Keratinocyte (primary cell): ENCODE data around the gene SAE1. TPM values are rescaled to one million over a fixed set of nuclear protein-coding genes. Genes with fewer than 3 reads are reported as not detected.

Experiments
- DNase-seq: peaks from one replicate; pipeline ENCODE4 v3.0.0-alpha.2; 2011; ENCODE audit warnings: low read depth, missing footprints, low spot score
- FAIRE-seq: peaks from 2 replicates; lab custom pipeline; 2011; peaks lifted over from hg19 to GRCh38; lab: Jason Lieb, UNC
- H2AFZ ChIP-seq: 2 replicates; pipeline ENCODE4 v1.6.0; 2012; ENCODE audit warnings: low read length, control low read depth, inconsistent platforms; ENCODE audit not compliant: control insufficient read depth
- H3K27ac ChIP-seq: 2 replicates; pipeline ENCODE4 v1.5.1; 2011; ENCODE audit warnings: low read length; ENCODE audit not compliant: control insufficient read depth, insufficient read depth
- H3K27me3 ChIP-seq: 3 replicates; pipeline ENCODE4 v1.6.0; 2011; ENCODE audit warnings: low read length; ENCODE audit not compliant: control insufficient read depth, insufficient read depth; ENCODE audit errors: extremely low read depth
- H3K36me3 ChIP-seq, 2 experiments: 2 replicates in 1 of 2; 3 replicates in 1 of 2; pipeline ENCODE4 v1.5.1; 2011; ENCODE audit warnings: low read length in 2 of 2, mild to moderate bottlenecking in 1 of 2; ENCODE audit not compliant: control insufficient read depth in 2 of 2, insufficient read depth in 2 of 2; ENCODE audit errors: extremely low read depth in 1 of 2
- H3K4me1 ChIP-seq: 3 replicates; pipeline ENCODE4 v1.5.1; 2011; ENCODE audit warnings: low read length; ENCODE audit not compliant: control insufficient read depth, insufficient read depth; ENCODE audit errors: extremely low read depth
- H3K4me2 ChIP-seq: 3 replicates; pipeline ENCODE4 v1.6.0; 2011; ENCODE audit warnings: low read depth, low read length; ENCODE audit not compliant: control insufficient read depth, insufficient read depth; ENCODE audit errors: extremely low read depth
- H3K4me3 ChIP-seq, 3 experiments: fragments of 200-600 bp in 1 of 3; sonication (generic) in 1 of 3; 2 replicates in 2 of 3; 3 replicates in 1 of 3; pipeline ENCODE4 v1.5.1; 2011 to 2016; ENCODE audit warnings: low read length in 3 of 3, mild to moderate bottlenecking in 3 of 3, control low read depth in 2 of 3, inconsistent platforms in 1 of 3, low read depth in 1 of 3, mixed read lengths in 1 of 3, mixed run types in 1 of 3, moderate library complexity in 1 of 3; ENCODE audit not compliant: control insufficient read depth in 2 of 3, insufficient read depth in 2 of 3; ENCODE audit errors: extremely low read depth in 1 of 3
- H3K79me2 ChIP-seq: 2 replicates; pipeline ENCODE4 v1.6.0; 2012; ENCODE audit warnings: low read length; ENCODE audit not compliant: control insufficient read depth, insufficient read depth
- H3K9ac ChIP-seq: 3 replicates; pipeline ENCODE4 v1.6.0; 2011; ENCODE audit warnings: low read length; ENCODE audit not compliant: control insufficient read depth, insufficient read depth; ENCODE audit errors: extremely low read depth
- H3K9me1 ChIP-seq: 3 replicates; pipeline ENCODE4 v1.6.0; 2011; ENCODE audit warnings: low read length; ENCODE audit not compliant: control insufficient read depth, insufficient read depth; ENCODE audit errors: extremely low read depth
- H3K9me3 ChIP-seq: 2 replicates; pipeline ENCODE4 v1.5.1; 2012; ENCODE audit warnings: low read depth, low read length; ENCODE audit not compliant: control insufficient read depth
- H4K20me1 ChIP-seq: 3 replicates; pipeline ENCODE4 v1.6.0; 2011; ENCODE audit warnings: low read length; ENCODE audit not compliant: control insufficient read depth, insufficient read depth; ENCODE audit errors: extremely low read depth
- CTCF ChIP-seq, 3 experiments: IDR thresholded peaks in 1 of 3; conservative IDR thresholded peaks in 1 of 3; optimal IDR thresholded peaks in 1 of 3; 2 replicates in 2 of 3; 3 replicates in 1 of 3; pipeline versions ENCODE3 to v1.5.1; 2011; ENCODE audit warnings: low read length in 3 of 3, mild to moderate bottlenecking in 3 of 3, moderate library complexity in 2 of 3, control low read depth in 1 of 3, inconsistent platforms in 1 of 3; ENCODE audit not compliant: insufficient read depth in 2 of 3; ENCODE audit errors: extremely low read depth in 1 of 3
- EZH2 ChIP-seq: IDR thresholded peaks from one replicate; pipeline ENCODE4 v1.6.1; 2012; ENCODE audit warnings: inconsistent platforms, mild to moderate bottlenecking, low read length, moderate library complexity
- dilution Hi-C: fragments of 300-500 bp; cut with MboI; formaldehyde crosslinking; loops from one replicate; pipeline ENCODE4 v1.7.0; 2020; ENCODE audit warnings: low sequenced_read_pairs; ENCODE audit not compliant: extremely low pct_ligation_motif_present
- polyA plus RNA-seq, 5 experiments: library from polyadenylated mRNA; depleted of rRNA in 3 of 5; stranded (reverse) in 3 of 5; stranded (forward) in 1 of 5; unstranded in 1 of 5; fragments of >200 nt; gene quantifications; 1 replicate in 1 of 5; 2 replicates in 3 of 5; 3 replicates in 1 of 5; pipeline versions ENCODE4 v1.2.1 to v1.2.3, GENCODE V29; 2011 to 2012; ENCODE audit warnings: missing spikeins in 2 of 5, low read depth in 1 of 5, low replicate concordance in 1 of 5

The SAE1 gene
- polyA plus RNA-seq, 1 donor (not counting 4 experiments of a cell fraction or from before 2014, with no cell fraction given), result 102 TPM

DNA sequence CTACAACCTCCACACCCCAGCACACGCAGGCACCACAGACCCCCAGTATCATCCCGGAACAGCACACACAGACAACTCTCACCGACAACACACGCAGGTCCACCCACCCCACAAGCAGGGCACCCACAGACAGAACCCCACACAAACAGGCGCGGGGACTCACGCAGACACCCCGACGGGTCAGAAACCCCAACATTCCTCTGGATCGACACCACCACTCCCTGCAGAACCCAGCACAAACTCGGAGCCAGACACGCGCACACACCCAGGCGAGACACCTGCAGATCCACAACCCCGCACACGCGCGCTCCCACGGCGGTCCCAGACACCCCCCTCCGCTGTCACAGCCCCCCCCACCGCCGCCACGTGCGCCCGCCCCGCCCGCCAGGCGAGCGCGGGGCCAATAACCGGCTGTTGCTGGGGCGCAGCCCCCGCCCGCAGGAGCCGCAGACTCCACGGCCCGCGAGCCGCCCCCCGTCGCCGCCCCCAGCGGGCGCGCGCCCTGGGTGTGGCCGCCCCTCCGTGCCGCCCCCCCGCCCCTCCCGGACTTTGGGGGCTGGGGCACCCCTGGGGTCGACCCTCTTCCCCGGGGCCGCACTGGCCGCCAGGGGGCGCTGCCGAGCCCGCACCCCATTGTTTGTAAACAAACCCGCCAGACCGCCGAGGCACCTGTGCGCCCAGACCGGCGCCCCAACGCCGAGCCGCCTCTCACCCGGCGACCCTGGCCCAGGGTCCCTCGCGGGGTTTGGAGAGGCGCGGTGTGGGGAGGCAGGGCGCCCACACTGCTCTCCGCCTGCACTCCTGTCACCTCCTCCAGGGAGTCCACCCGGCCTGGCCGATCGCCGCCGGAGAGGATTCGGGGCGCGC, 99.7 kb downstream of the SAE1 start:
- no peaks in the 10 kb centered on the region for H3K9me3 ChIP-seq
- FAIRE-seq (no peak), DNase-seq (no peak)
- dilution Hi-C loops, result no loop called here
- no peaks in the 10 kb centered on the region for H3K9me1 ChIP-seq
- peak overlapping the region; percentile 100 for H3K4me2 ChIP-seq
- no peaks in the 10 kb centered on the region for H4K20me1 ChIP-seq
- H2AFZ ChIP-seq, result peak overlapping the region; percentile 36
- peak overlapping the region; percentile 71 to 94 (median 90) for H3K4me3 ChIP-seq
- H3K27ac ChIP-seq, result peak overlapping the region; percentile 47
- peaks cover 54% of the 10 kb centered on the region for H3K4me1 ChIP-seq
- no peaks in the 10 kb centered on the region for H3K36me3 ChIP-seq
- H3K9ac ChIP-seq, result peak overlapping the region; percentile 90
- TF ChIP-seq EZH2 (no peak), CTCF (optimal IDR thresholded peaks at IDR 0.05 in 1 of 3, IDR thresholded peaks at IDR 0.05 in 1 of 3, conservative IDR thresholded peaks at IDR 0.05 in 1 of 3; ENCODE audit: extremely low read depth in 1 of 3, insufficient read depth in 2 of 3, low read length in 3 of 3) (peak in 2 of 3 experiments; percentile 69 to 76)
- peaks cover 5% of the 10 kb centered on the region for H3K27me3 ChIP-seq
- peaks cover 3% of the 10 kb centered on the region for H3K79me2 ChIP-seq

GRCh38 chr19:47230921-47231214, 100.2 kb downstream of the SAE1 start, which contains the start of gene BBC3:
BBC3 (minus strand) TSS chr19:47231199; CDS start chr19:47228431, 2,768 bp downstream.
- H3K9me1 ChIP-seq, result no peaks in the 10 kb centered on the region

More at GRCh38 chr19:47230921-47231214, 100.2 kb downstream of the SAE1 start, which contains the start of gene BBC3:
- peak within 1 kb of the TSS; percentile 90 for H3K9ac ChIP-seq
- FAIRE-seq, result no peak
- H3K27me3 ChIP-seq, result peaks cover 5% of the 10 kb centered on the region
- H3K36me3 ChIP-seq, result no peaks in the 10 kb centered on the region
- H3K27ac ChIP-seq, result peak within 1 kb of the TSS; percentile 92
- peaks cover 51% of the 10 kb centered on the region for H3K4me1 ChIP-seq
- peaks cover 3% of the 10 kb centered on the region for H3K79me2 ChIP-seq
- no peak for DNase-seq
- peak within 1 kb of the TSS; percentile 100 for H3K4me2 ChIP-seq
- peak within 1 kb of the TSS; percentile 71 to 94 (median 90) for H3K4me3 ChIP-seq
- H2AFZ ChIP-seq, result peak within 1 kb of the TSS; percentile 36
- TF ChIP-seq EZH2, result no peak
- TF ChIP-seq CTCF (optimal IDR thresholded peaks at IDR 0.05 in 1 of 3, IDR thresholded peaks at IDR 0.05 in 1 of 3, conservative IDR thresholded peaks at IDR 0.05 in 1 of 3; ENCODE audit: extremely low read depth in 1 of 3, insufficient read depth in 2 of 3, low read length in 3 of 3), result no peak
- dilution Hi-C loops, result no loop called here
- no peaks in the 10 kb centered on the region for H3K9me3 ChIP-seq
- no peaks in the 10 kb centered on the region for H4K20me1 ChIP-seq
